ENCODE data around the gene MDFI.

- TF ChIP-seq EZH2 (IDR thresholded peaks at IDR 0.05) (no peak), POLR2AphosphoS5 (IDR thresholded peaks at IDR 0.05; ENCODE audit: borderline replicate concordance, low read depth, low read length) (no peak), FOXP2 (optimal IDR thresholded peaks at IDR 0.05; ENCODE audit: control extremely low read depth, extremely low read length, insufficient read depth) (no peak)
These were observed 54.5 kb downstream of the MDFI start for GRCh38 chr6:41692730-41693129.
